Measurements from ENCODE around the gene PGGHG. TPM values are rescaled to one million over a fixed set of nuclear protein-coding genes. Genes with fewer than 3 reads are reported as not detected.

PGGHG gene
- polyA plus RNA-seq, 1 experiment: 4.0 TPM

DNA sequence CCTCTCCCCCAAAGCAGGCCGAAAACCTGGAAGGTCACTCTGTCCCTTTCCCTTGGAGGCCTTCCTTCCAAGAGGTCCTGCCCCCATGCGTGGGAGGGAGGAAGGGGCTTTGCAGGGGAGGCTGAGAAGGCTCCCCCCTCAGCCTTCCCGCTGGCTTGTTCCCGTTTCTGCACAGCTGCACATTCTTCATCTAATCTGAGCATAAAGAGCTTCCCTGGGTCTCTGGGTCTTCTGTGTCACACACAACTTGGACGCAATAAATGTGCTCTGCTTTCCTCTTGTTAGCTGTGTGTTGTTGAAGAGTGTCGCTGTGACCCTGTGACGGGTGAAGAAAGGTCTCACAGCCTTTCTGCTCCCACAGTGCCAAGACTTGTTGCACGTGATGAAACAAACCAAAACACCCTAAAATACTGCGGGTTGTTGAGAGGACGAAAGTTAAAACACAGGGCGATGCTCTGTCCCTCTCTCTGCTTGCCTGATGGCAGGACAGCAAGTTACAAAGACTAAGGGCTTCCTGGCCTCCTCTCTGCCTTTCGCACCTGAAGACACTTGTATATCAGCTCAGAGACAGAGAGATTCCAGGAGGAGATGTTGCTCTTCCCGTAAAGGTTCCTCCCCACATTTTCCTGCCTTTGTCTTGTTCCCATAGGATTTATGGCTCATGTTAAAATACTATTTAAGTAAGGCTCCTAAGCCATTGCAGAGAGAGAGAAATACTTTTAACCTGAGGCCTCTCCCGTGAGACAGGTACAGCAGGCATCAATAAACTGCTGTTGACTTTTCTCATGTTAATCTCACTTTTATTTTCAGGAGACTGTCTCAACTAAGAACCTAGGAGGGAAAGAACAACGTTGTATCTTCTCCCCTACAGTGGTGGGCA is 47.1 kb downstream of the PGGHG start:
- H3K27ac ChIP-seq (ENCODE audit: low read depth, low read length): no peak overlapping the region
- POLR2A ChIA-PET: no interaction called here
- TF ChIP-seq, protein P1, sequence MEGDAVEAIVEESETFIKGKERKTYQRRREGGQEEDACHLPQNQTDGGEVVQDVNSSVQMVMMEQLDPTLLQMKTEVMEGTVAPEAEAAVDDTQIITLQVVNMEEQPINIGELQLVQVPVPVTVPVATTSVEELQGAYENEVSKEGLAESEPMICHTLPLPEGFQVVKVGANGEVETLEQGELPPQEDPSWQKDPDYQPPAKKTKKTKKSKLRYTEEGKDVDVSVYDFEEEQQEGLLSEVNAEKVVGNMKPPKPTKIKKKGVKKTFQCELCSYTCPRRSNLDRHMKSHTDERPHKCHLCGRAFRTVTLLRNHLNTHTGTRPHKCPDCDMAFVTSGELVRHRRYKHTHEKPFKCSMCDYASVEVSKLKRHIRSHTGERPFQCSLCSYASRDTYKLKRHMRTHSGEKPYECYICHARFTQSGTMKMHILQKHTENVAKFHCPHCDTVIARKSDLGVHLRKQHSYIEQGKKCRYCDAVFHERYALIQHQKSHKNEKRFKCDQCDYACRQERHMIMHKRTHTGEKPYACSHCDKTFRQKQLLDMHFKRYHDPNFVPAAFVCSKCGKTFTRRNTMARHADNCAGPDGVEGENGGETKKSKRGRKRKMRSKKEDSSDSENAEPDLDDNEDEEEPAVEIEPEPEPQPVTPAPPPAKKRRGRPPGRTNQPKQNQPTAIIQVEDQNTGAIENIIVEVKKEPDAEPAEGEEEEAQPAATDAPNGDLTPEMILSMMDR (IDR thresholded peaks at IDR 0.05; ENCODE audit: low read depth, low read length): no peak
- no peaks in the 10 kb centered on the region for H3K27me3 ChIP-seq (ENCODE audit: control insufficient read depth, insufficient read depth, low read length)
- peaks cover 16% of the 10 kb centered on the region for H3K9me3 ChIP-seq (ENCODE audit: control insufficient read depth, insufficient read depth, low read length)
- no peak overlapping the region for H3K4me3 ChIP-seq (ENCODE audit: low read depth, low read length)
- no peak for DNase-seq (ENCODE audit: low read depth, low spot score)
- CTCF ChIA-PET: no interaction called here

DNA sequence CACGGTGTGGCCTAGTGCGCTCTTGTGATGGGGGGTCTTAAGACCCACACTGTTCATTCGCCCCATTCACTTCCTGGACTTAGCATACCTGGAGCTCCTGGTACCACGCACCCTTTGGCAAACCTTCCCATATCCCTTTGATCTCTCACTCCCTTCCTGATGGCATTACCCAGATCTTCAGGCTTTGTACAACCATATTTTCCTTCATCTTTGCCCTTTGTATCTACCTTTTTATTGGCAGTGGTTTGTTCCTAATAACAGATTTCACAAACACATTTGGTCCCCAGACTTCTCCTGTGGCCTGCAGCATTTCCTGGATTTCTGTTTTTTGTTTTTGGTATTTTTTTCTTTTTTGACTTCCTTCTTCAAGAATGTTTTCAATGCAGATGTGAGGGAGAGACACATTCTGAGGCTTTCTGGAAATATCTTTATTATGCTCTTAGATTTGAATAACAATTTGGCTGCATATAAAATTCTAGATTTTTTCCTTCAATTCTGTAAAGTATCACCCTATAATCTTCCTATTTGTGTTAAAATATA is 47.8 kb downstream of the PGGHG start:
- Histone ChIP-seq H3K27me3 (ENCODE audit: control insufficient read depth, insufficient read depth, low read length) (no peaks in the 10 kb centered on the region), H3K9me3 (ENCODE audit: control insufficient read depth, insufficient read depth, low read length) (peaks cover 14% of the 10 kb centered on the region), H3K27ac (ENCODE audit: low read depth, low read length) (no peak overlapping the region), H3K4me3 (ENCODE audit: low read depth, low read length) (no peak overlapping the region)
- no peak for DNase-seq (ENCODE audit: low read depth, low spot score)
- TF ChIP-seq, protein P1 (IDR thresholded peaks at IDR 0.05; ENCODE audit: low read depth, low read length): no peak
- ChIA-PET POLR2A (no interaction called here), CTCF (no interaction called here)

DNA sequence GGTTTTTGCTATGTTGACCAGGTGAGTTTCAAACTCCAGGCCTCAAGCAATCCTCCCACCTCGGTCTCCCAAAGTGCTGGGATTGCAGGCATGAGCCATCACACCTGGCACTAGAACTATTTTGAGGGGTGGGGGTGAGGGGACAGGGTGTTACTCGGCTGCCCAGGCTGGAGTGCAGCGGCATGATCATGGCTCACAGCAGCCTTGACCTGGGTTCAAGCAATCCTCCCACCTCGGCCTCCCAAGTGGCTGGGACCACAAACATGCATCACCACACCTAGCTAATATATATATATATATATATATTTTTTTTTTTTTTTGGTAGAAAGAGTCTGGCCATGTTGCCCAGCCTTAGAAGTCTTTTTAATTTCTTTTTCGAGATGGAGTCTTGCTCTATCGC is 48.8 kb downstream of the PGGHG start:
- no peak overlapping the region for H3K27ac ChIP-seq (ENCODE audit: low read depth, low read length)
- H3K4me3 ChIP-seq (ENCODE audit: low read depth, low read length): no peak overlapping the region
- POLR2A ChIA-PET: no interaction called here
- no peaks in the 10 kb centered on the region for H3K27me3 ChIP-seq (ENCODE audit: control insufficient read depth, insufficient read depth, low read length)
- TF ChIP-seq, protein P1 (IDR thresholded peaks at IDR 0.05; ENCODE audit: low read depth, low read length): no peak
- H3K9me3 ChIP-seq (ENCODE audit: control insufficient read depth, insufficient read depth, low read length): peaks cover 6% of the 10 kb centered on the region
- no peak for DNase-seq (ENCODE audit: low read depth, low spot score)
- CTCF ChIA-PET: interaction anchor here (3.5 kb wide), 1 partner anchor 87 kb away, joined by 11 read pairs; no protein-coding TSS in a partner anchor

DNA sequence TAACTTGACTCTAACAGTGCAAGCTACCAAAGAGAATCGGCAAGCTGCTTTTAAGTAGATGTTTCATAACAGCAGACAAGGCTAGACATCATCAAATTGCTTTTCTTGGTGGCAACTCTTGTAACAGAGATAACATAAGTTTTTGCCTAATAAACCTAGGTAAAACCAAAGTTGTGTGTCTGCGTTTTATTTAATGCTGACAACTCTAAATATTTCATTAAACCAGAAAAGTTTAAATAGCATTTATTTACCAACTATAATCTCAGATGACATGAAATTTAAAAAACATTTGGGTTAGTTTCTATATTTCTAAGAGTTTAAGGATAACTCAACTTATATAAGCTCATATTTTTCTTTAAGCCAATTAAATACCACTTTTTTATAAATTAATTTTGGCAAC is 51.0 kb downstream of the PGGHG start:
- CTCF ChIA-PET: interaction anchor here (1.1 to 3.5 kb wide), 3 partner anchors 9 to 89 kb away, joined by 3 to 11 read pairs (median 3); no protein-coding TSS in a partner anchor
- TF ChIP-seq, protein P1 (IDR thresholded peaks at IDR 0.05; ENCODE audit: low read depth, low read length): no peak
- POLR2A ChIA-PET: no interaction called here
- H3K4me3 ChIP-seq (ENCODE audit: low read depth, low read length): no peak overlapping the region
- no peak for DNase-seq (ENCODE audit: low read depth, low spot score)
- H3K27ac ChIP-seq (ENCODE audit: low read depth, low read length): no peak overlapping the region
- H3K9me3 ChIP-seq (ENCODE audit: control insufficient read depth, insufficient read depth, low read length): no peaks in the 10 kb centered on the region
- no peaks in the 10 kb centered on the region for H3K27me3 ChIP-seq (ENCODE audit: control insufficient read depth, insufficient read depth, low read length)

Data from AG04450 (cell line).